T-helper 1 cell treated with Interleukin-12 subunit alpha and Interleukin-12 subunit beta and Interleukin-4 antibody, amounts not matched to agents 30 μg/mL and 1 μg/mL, for 36 hours (primary cell): ENCODE data around the gene DNAH8.

Experiments used
- H3K27ac Mint-ChIP-seq: one replicate; pipeline ENCODE4 v1.8.0; 2021; ENCODE audit warnings: mild to moderate bottlenecking, mixed read lengths
- H3K27me3 Mint-ChIP-seq: one replicate; pipeline ENCODE4 v1.8.0; 2021; ENCODE audit warnings: low read depth, mixed read lengths
- H3K36me3 Mint-ChIP-seq: one replicate; pipeline ENCODE4 v1.8.0; 2021; ENCODE audit warnings: low read depth, mixed read lengths
- H3K4me1 Mint-ChIP-seq: one replicate; pipeline ENCODE4 v1.8.0; 2021; ENCODE audit warnings: low read depth, mixed read lengths
- H3K4me3 Mint-ChIP-seq: one replicate; pipeline ENCODE4 v1.8.0; 2021; ENCODE audit warnings: mild to moderate bottlenecking, moderate library complexity, mixed read lengths
- H3K9me3 Mint-ChIP-seq: one replicate; pipeline ENCODE4 v1.8.0; 2021; ENCODE audit warnings: mixed read lengths

The DNAH8 gene

DNA sequence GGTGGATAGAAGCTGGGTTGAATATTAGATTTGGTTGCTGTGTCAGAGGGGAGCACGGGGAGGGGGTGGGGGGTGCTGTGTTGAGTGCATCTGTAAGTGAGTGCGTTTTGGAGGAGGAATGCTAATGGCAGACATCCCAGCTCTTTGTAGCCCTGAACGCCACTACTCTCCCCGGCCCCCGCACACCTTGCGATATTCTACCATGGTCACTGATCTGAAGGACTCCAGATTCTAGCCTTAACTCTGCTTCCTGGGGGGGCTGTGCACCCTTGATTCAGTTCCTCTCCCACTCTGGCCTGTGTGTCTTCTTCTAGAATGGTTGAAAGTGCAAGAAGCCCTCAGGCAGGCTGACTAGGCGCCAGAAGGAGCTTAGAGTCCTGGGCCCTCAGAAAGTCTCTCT lies 340.6 kb downstream of the DNAH8 start:
- Mint-ChIP-seq H3K9me3 (no peaks in the 10 kb centered on the region), H3K27me3 (peaks cover 15% of the 10 kb centered on the region), H3K4me1 (peaks cover 11% of the 10 kb centered on the region), H3K4me3 (no peak overlapping the region), H3K36me3 (no peaks in the 10 kb centered on the region), H3K27ac (no peak overlapping the region)

DNA sequence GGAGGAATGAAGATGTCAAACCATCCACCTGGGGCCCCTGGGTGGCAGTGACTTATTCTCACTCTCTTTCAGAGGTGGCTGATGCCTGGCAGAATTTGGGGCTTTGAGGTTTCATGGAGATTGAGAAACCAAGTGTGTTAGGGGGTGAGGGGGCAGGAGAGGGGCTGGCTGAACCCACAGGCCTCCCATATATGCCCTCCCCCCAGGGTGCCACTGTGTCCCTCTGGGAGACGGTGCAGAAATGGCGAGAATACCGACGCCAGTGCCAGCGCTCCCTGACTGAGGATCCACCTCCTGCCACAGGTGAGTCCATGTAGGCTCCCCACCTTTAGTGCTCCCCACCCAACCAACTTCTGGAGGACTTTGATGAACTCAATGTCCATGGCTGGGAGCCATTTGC lies 341.1 kb downstream of the DNAH8 start:
- H3K27me3 Mint-ChIP-seq = peaks cover 15% of the 10 kb centered on the region
- no peaks in the 10 kb centered on the region for H3K9me3 Mint-ChIP-seq
- no peak overlapping the region for H3K27ac Mint-ChIP-seq
- peaks cover 7% of the 10 kb centered on the region for H3K4me1 Mint-ChIP-seq
- H3K4me3 Mint-ChIP-seq = no peak overlapping the region
- H3K36me3 Mint-ChIP-seq = no peaks in the 10 kb centered on the region

DNA sequence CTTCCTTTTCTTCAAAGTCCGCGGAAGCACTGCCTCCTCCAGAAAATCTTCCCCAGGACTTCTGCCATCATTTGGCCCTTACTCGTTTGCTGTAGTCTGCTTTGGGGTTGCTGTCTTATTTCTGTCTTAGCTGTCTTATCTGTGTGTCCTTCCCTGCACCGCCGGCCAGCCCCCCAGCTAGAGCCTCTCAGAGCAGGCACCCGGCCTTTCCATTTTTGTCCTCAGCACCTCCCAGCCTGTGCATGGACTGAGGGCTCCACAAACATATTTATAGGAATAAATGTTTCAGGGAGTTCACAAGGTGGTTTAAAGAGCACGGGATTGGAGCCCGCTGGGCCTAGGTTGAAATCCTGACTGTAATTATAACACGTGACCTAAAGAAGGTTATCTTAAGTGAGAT lies 341.6 kb downstream of the DNAH8 start:
- peaks cover 17% of the 10 kb centered on the region for H3K27me3 Mint-ChIP-seq
- H3K27ac Mint-ChIP-seq = no peak overlapping the region
- H3K4me1 Mint-ChIP-seq = peaks cover 3% of the 10 kb centered on the region
- no peak overlapping the region for H3K4me3 Mint-ChIP-seq
- no peaks in the 10 kb centered on the region for H3K9me3 Mint-ChIP-seq
- H3K36me3 Mint-ChIP-seq = no peaks in the 10 kb centered on the region

DNA sequence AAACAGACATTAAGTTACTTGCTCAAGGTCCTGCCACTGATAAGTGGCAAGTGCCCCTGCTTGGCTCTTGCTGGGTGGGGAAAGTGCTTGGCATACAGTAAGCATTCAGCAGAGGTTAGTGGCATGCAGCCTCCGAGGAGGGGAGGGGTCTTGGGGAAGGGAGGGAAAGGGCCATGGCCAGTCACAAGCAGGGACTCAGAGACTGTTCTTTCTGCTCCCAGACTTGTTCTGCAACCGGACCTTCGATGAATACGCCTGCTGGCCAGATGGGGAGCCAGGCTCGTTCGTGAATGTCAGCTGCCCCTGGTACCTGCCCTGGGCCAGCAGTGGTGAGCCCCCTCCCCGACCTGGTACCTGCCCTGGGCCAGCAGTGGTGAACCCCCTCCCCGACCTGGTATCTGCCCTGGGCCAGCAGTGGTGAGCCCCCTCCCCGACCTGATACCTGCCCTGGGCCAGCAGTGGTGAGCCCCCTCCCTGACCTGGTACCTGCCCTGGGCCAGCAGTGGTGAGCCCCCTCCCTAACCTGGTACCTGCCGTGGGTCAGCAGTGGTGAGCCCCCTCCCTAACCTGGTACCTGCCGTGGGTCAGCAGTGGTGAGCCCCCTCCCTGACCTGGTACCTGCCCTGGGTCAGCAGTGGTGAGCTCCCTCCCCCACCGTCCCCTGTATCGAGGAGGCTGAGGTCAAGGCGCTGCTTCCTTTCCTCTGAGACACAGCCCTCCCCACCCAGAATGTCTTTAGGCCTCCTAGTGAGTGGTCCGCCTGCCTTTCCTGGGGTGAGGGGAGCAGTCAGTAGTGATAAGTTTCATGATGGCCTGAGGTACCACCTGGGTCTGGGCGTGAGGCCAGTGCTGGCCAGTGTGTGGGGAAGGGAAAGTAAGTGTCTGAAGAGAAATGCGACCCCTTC lies 342.4 kb downstream of the DNAH8 start:
- Mint-ChIP-seq H3K27ac (no peak overlapping the region), H3K9me3 (no peaks in the 10 kb centered on the region), H3K36me3 (no peaks in the 10 kb centered on the region), H3K4me3 (no peak overlapping the region), H3K4me1 (no peaks in the 10 kb centered on the region), H3K27me3 (peaks cover 13% of the 10 kb centered on the region)

DNA sequence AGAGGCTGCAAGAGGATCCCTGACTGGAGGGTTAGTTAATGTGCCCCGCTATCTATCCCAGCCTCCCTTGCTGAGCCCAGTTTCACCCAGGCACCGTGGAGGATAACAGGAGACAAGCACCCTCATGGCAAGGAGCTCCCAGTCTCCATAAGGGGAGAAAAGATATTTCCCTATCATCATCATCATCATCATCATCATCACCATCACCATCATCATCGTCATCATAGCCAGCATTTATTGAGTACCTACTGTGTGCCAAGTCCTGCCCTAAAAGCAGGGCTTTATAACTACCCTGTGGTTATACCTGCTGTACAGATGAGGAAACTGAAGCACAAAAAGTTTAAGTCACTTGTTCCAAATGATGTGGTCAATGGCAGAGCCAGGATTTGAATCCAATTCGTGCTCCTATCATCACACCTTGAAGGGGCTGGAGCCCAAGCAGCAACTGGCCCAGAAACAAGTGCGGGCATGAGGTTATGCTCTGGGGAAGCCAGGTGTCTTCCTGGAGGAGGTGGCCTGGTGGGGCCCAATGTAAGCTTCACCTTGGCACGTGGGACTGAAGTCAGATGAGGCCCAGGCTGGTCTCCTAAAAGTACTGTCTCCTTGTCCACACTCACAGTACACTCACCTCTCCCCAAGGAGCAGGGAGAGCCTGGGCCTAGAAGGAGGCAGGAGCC lies 343.5 kb downstream of the DNAH8 start:
- no peak overlapping the region for H3K4me3 Mint-ChIP-seq
- H3K9me3 Mint-ChIP-seq = no peaks in the 10 kb centered on the region
- H3K4me1 Mint-ChIP-seq = no peaks in the 10 kb centered on the region
- no peak overlapping the region for H3K27ac Mint-ChIP-seq
- H3K36me3 Mint-ChIP-seq = no peaks in the 10 kb centered on the region
- H3K27me3 Mint-ChIP-seq = peaks cover 17% of the 10 kb centered on the region

DNA sequence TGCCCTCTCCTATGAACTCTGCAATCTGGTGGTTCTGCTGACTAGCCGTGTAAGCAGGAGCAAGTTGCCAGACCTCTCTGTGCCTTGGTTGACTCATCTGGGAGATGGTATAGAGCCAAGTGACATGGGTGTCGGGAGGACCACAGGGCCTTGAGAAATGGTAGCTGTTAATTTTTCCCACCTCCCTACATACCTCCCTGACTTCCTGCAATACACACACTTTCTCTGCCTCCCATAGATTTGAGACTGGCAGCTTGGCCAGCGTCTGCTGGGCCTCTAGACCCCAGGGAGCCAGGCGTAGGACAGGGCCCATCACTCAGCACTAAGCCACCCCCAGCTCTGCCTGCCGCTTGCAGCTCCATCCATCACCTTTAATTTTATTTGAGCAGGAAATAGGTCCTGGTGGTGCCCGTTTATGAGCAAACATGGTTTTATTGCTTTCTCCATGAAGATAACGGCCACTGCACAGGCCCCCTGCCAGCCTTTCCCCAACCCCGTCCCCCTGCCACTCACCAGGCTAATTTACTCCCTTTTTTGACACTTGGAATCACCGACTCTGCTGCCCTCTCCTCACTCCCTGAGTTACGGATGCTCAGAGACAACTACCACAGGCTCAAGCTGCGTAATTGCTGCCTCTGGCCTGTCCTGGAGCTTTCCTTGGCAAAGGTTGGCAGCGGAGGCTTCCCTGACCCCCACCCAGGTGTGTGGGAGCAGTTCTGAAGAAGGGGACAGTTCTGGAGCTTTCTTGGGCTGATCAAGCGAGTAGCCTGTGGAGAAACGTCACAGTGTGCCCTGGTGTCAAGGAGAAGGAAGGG lies 344.6 kb downstream of the DNAH8 start:
- H3K4me3 Mint-ChIP-seq = no peak overlapping the region
- no peak overlapping the region for H3K27ac Mint-ChIP-seq
- H3K9me3 Mint-ChIP-seq = no peaks in the 10 kb centered on the region
- no peaks in the 10 kb centered on the region for H3K4me1 Mint-ChIP-seq
- no peaks in the 10 kb centered on the region for H3K36me3 Mint-ChIP-seq
- H3K27me3 Mint-ChIP-seq = peaks cover 24% of the 10 kb centered on the region

DNA sequence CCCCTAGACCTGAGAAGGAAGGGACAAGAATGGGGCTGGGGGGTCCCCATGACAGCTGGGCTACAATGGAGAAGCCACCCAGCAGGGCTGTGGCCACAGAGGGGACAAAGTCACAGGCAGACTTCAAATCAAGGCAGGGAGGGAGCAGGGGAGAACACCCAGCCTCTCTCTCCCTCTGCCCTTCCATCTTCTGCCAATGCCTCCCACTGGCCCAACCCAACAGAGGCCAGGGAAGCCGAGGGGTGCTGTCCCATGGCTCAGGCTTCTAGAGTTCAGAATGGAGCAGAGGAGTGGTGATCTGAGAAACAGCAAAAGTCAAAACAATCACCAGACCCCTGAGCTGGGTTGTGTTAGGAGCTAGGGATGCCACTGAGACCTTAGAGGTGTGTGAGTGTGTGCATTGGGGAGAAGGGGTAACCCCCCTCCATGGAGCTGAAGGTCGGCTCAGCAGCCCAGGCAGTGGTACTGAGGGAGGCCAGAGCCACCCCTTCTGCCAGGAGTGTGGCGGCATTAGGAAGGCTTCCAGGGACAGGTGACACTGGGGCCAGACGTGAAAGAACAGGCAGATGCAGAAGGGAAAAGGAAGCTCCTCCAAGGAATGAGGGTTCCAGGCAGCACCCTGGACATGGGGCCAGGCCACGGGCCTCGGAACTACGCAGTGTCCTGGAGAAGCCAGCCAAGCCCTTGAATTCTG lies 345.5 kb downstream of the DNAH8 start:
- Mint-ChIP-seq H3K27me3 (peaks cover 30% of the 10 kb centered on the region), H3K4me1 (no peaks in the 10 kb centered on the region), H3K4me3 (no peak overlapping the region), H3K36me3 (no peaks in the 10 kb centered on the region), H3K9me3 (no peaks in the 10 kb centered on the region), H3K27ac (no peak overlapping the region)

DNA sequence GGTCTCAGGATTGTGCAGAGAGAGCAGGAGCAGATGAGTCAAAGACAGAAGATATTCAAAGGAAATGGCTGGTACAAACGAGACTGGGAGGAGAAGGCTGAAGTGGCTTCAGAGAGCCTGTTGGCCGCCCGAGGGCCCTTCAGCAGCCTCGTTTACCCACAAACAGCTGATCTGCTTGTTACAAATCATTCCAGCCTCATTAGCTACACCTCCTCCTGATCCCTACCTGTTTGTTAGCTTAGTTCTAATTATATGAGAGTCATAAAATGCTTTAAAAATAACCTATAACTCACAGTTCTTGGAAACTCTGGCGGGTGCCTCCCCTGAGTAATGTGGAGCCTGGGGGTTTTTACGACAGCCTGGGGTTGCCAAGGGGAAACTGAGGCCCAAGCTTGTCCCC lies 346.1 kb downstream of the DNAH8 start:
- Mint-ChIP-seq H3K4me1 (no peaks in the 10 kb centered on the region), H3K9me3 (no peaks in the 10 kb centered on the region), H3K36me3 (no peaks in the 10 kb centered on the region), H3K27ac (no peak overlapping the region), H3K27me3 (peaks cover 30% of the 10 kb centered on the region), H3K4me3 (no peak overlapping the region)

DNA sequence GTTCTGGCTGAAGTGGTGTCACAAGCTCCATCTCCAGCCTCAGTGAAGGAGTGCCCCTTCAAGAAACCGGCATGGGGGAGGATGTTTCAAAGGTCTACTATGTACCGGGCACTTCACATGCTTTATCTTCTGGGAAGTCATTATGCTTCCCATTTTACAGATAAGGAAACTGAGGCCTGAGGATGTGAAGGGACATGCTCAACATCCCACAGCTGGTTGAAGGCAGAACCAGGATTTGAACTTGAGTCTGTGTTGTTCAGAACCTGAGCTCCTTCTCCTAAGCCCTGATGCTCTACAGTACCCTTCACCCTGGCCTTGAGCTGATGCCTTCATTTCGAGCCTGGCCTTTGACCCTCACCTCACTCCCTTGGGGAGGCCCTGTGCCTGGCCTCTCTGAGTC lies 346.5 kb downstream of the DNAH8 start:
- Mint-ChIP-seq H3K27me3 (peaks cover 28% of the 10 kb centered on the region), H3K4me3 (no peak overlapping the region), H3K36me3 (no peaks in the 10 kb centered on the region), H3K9me3 (no peaks in the 10 kb centered on the region), H3K27ac (no peak overlapping the region), H3K4me1 (no peaks in the 10 kb centered on the region)

DNA sequence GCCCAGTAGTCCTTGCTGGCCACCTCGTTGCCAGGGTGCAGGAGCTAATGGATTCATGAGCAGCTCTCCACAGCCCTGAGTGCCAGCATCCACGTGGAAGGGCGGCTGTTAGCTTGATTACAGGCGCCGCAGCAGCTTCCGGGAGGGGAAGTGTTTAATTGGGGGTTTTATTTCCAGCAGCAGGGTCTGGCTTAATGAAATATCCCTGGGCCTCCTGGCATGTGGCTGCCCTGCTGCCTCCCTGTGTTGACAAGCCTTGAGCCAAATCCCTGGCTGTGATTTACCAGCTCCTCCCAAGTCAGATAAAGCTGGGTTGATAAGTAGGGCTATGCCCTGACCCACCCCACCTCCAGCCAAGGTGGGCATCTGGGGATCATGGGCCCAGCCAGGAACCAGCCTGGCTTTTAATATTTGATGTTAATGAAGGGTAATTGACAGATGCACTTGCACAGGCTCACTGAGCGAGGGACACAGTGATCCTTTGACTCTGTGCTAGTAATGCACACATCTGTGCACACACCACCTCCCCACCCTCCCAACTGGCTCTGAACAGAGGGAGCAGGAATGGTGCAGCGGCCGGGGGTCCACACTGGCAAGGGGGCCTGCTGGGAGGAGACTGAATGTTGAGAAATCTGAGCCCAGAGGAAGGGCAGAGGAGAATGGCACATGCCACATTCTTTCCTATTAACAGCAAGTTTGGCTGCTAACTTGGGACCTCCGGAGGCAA lies 347.1 kb downstream of the DNAH8 start:
- Mint-ChIP-seq H3K4me3 (no peak overlapping the region), H3K4me1 (no peaks in the 10 kb centered on the region), H3K27ac (no peak overlapping the region), H3K27me3 (peaks cover 26% of the 10 kb centered on the region), H3K9me3 (no peaks in the 10 kb centered on the region), H3K36me3 (no peaks in the 10 kb centered on the region)

DNA sequence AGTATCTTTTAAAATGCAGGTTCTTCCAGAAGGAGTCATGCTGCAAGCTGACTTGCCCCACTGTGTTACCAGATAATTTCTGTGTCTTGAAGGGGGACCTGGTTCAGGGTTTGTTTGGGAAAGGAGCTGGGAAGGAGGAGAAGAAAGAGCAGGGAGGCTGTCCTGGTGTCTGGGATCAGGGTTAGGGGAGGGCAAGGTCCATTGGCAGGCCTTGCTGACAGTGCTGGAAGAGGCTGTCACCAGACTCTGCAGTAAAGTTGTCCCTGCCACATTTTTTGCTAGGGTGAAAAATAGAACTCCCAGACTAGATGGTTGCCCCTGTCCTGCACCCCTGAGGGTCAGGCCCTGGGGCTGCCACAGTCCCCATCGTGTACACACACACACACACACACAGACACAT lies 348.4 kb downstream of the DNAH8 start:
- H3K27ac Mint-ChIP-seq = no peak overlapping the region

DNA sequence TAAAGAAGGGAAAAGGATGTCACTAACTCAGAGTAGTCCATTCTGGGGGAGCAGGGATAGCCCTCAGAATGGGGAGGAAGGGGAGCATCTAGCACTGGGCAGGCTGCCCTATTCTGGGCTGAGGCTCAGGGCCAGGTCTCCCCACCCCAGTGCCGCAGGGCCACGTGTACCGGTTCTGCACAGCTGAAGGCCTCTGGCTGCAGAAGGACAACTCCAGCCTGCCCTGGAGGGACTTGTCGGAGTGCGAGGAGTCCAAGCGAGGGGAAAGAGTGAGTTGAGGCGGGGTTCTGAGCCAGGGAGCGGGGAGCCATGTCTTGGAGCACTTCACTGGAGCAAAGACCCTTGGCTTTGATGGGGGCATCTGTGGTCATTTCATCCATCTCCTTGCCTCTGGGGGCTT lies 350.4 kb downstream of the DNAH8 start:
- Mint-ChIP-seq H3K4me3 (no peak overlapping the region), H3K27me3 (peaks cover 40% of the 10 kb centered on the region), H3K27ac (no peak overlapping the region), H3K4me1 (no peaks in the 10 kb centered on the region), H3K9me3 (no peaks in the 10 kb centered on the region), H3K36me3 (no peaks in the 10 kb centered on the region)

More for the DNA sequence above, 348.4 kb downstream of the DNAH8 start:
- Mint-ChIP-seq H3K9me3 (no peaks in the 10 kb centered on the region), H3K4me3 (no peak overlapping the region), H3K36me3 (no peaks in the 10 kb centered on the region), H3K4me1 (no peaks in the 10 kb centered on the region), H3K27me3 (peaks cover 32% of the 10 kb centered on the region)

DNA sequence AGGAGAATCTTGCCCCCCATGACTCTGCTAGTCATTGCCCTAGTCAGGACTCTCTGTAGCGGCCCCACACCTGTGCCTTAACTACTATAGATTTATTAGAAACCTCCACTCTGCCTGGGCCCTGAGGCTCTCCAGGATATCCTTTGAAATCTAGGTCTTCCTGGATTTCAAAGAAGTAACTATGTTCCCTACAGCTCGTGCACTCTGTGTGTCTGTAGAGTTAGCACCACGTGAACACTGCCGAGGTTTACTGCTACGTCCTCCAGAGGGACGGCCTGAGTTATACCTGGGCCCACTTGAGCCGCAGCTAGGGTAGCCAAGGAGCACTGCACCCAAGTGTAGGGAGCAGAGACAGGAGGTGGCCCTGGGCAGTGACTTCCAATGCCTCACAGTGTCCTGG lies 353.3 kb downstream of the DNAH8 start:
- Mint-ChIP-seq H3K4me3 (no peak overlapping the region), H3K4me1 (no peaks in the 10 kb centered on the region), H3K9me3 (no peaks in the 10 kb centered on the region), H3K36me3 (no peaks in the 10 kb centered on the region), H3K27me3 (peaks cover 40% of the 10 kb centered on the region), H3K27ac (no peak overlapping the region)

DNA sequence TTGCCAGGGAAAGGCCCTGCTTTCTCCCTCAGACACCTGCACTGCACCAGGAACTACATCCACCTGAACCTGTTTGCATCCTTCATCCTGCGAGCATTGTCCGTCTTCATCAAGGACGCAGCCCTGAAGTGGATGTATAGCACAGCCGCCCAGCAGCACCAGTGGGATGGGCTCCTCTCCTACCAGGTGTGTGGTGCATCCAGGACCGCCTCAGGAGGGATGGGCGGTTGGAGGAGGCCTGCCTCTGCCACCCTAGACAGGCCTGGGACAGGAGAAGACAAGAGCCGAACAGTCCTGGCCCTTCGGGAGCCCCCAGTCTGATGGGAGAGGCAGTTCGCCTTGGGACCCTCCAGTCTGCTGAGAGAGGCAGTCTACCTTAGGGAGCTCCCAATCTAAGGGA lies 357.7 kb downstream of the DNAH8 start:
- Mint-ChIP-seq H3K27me3 (peaks cover 19% of the 10 kb centered on the region), H3K4me3 (no peak overlapping the region), H3K9me3 (no peaks in the 10 kb centered on the region), H3K4me1 (peaks cover 3% of the 10 kb centered on the region), H3K36me3 (no peaks in the 10 kb centered on the region), H3K27ac (no peak overlapping the region)
